Measurements from ENCODE around the gene RFTN2.
A peak's percentile ranks its signal among the peaks of the same experiment; 100 is the strongest.
"Not testable (repeated sequence)": the region's sequence is repeated elsewhere in the genome, so short reads cannot be mapped to it uniquely, and the experiment has no call there.

The RFTN2 gene

GRCh38 chr2:197599285-197599965 lies 76.0 kb downstream of the RFTN2 start:
- DNase-seq, result peak; percentile 21

DNA sequence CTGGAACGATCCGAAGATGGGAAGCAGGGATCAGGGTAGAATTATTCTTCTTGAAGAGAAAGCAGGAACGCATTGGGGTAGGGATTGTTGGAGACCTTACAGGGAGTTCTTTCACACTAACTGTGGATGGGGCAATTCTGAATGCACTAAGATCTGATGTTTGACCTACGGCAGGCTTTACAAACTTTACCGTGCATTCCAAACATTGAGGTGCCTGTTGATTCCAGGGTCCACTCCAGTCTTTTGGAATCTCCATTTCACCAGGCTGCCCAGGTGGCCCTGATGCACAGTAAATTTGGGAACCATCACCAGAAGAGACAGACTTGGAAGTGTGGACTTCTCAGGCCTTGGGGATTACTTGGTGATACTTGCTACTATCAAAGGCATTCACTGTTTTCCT lies 76.9 kb downstream of the RFTN2 start:
- DNase-seq, result no peak

DNA sequence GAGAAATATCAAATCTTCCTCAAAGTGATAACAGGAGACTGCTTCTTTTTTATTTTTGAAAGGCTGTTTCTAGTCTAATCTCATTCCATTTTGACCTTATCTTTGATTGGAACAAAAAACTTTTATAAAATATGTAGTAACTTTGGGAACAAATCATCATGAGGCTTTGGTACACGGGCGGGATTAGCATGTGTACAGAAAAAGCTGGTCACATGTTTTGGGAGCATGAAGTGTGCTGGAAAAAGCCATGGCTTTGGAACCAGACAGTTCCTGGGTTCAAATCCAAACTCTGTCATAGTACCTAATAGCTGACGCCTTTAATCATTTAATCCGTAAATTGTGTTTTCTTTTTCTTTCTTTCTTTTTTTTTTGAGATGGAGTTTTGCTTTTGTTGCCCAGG lies 78.2 kb downstream of the RFTN2 start:
- no peak for DNase-seq

DNA sequence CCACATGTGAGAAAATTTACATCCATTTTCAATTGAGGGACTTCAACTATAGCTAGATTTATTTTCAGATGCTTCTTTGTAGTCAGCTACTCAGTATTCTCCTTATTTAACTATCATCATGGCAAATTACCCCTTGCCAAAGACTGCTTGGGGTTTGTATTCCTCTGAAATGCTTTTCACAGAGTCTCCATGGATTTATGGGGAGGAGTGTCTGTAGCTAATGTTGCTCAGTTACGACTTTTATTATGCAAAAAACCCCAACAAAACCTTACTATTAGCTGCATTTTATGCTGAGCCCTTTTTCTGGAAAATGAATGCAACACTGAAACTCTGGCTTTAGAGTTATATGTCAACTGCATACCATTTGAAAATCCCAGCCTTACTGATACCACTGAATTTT lies 78.6 kb downstream of the RFTN2 start:
- no peak for DNase-seq

DNA sequence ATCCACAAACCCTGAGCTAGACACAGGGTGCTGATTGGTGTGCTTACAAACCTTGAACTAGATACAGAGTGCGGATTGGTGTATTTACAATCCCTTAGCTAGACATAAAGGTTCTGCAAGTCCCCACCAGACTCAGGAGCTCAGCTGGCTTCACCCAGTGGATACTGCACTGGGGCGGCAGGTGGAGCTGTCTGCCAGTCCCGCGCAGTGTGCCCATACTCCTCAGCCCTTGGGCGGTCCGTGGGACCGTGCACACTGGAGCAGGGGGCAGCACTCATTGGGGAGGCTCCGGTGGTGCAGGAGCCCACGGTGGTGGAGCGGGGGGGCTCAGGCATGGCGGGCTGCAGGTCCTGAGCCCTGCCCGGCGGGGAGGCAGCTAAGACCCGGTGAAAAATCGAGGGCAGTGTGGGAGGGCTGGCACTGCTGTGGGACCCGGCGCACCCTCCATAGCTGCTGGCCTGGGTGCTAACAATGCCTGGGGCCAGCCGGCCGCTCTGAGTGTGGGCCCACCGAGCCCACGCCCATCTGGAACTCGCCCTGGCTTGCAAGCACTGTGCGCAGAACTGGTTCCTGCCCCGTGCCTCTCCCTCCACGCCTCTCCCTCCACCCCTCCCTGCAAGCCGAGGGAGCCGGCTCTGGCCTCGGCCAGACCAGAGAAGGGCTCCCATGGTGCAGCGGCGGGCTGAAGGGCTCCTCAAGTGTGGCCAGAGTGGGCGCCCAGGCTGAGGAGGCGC lies 83.9 kb downstream of the RFTN2 start:
- no peak for DNase-seq

- DNase-seq, result not testable (repeated sequence)
These were observed 88.1 kb downstream of the RFTN2 start for GRCh38 chr2:197587255-197587654.

GRCh38 chr2:197580166-197580565 lies 95.2 kb downstream of the RFTN2 start:
- DNase-seq, result not testable (repeated sequence)

DNA sequence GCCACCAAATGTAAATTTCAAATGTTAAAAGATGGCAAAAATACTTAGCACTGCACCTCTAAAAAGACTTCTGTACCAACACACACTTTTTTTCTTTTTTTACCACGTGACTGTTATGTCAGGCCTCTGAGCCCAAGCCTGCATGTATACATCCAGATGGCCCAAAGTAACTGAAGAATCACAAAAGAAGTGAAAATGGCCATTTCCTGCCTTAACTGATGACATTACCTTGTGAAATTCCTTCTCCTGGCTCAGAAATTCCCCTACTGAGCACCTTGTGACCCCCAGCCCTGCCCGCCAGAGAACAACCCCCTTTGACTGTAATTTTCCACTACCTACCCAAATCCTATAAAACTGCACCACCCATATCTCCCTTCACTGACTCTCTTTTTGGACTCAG lies 97.1 kb downstream of the RFTN2 start:
- not testable (repeated sequence) for DNase-seq

GRCh38 chr2:197577446-197577845 lies 97.9 kb downstream of the RFTN2 start:
- no peak for DNase-seq

DNA sequence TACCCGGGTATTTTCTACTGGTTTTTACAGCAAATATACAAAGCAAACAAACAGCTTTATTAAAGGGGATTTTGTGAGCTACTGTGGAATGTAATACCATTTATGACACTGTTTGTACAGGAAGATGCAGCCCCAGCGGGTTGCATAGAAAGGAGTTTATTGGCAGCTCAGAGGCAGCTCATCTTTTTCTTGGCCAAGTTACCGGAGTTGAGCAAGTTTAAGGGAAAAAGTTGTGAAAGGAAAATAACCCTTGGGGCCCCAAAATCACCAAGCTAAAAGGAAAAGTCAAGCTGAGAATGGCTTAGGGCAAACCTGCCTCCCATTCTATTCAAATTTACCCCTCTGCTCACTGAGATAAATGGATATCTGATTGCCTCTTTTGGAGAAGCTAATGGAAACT lies 98.8 kb downstream of the RFTN2 start:
- no peak for DNase-seq

- DNase-seq, result no peak
These were observed 99.4 kb downstream of the RFTN2 start for GRCh38 chr2:197575987-197576386.

- DNase-seq, result no peak
These were observed 101.8 kb downstream of the RFTN2 start for GRCh38 chr2:197573608-197574007.

GRCh38 chr2:197571627-197572271 lies 103.6 kb downstream of the RFTN2 start:
- DNase-seq, result no peak

- no peak for DNase-seq
These were observed 115.2 kb downstream of the RFTN2 start for GRCh38 chr2:197560146-197560665.

GRCh38 chr2:197559681-197560080 lies 115.7 kb downstream of the RFTN2 start:
- DNase-seq, result no peak

GRCh38 chr2:197558393-197558792 lies 117.0 kb downstream of the RFTN2 start:
- DNase-seq, result no peak

- no peak for DNase-seq
These were observed 118.9 kb downstream of the RFTN2 start for GRCh38 chr2:197556456-197556855.

DNA sequence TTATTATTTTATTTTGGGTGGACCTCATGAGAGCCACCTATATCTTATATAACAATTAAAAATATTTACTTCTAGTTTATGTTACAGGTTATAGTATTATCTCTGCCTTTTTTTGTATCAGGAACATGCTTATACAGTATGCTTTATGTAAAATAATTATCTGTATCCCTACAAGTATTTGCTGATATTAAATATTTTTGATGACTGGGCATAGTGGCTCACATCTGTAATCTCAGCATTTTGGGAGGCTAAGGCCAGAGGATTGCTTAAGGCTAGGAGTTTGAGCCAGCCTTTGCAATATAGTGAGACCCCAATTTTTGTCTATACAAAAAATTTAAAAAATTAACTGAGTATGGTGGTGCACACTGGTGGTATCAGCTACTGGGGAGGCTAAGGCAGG lies 119.9 kb downstream of the RFTN2 start:
- no peak for DNase-seq

- not testable (repeated sequence) for DNase-seq
These were observed 124.1 kb downstream of the RFTN2 start for GRCh38 chr2:197551260-197551659.

DNA sequence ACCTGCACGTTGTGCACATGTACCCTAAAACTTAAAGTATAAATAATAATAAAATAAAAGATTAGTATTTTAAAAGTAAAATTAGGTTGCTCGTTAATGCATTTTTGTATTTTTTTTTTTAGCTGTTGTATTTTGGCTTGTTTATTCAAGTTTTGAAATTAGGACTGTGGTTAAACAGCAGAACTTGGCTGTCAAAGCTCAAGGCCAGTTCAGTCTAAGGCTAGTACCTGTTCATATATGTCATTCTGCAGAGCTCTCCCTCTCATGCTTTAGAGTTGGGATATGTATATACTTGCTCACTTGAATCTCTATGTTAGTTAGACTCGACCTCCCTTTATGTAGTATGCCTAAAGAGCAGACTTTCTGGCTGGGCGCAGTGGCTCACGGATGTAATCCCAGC lies 126.8 kb downstream of the RFTN2 start:
- no peak for DNase-seq

- no peak for DNase-seq
These were observed 128.1 kb downstream of the RFTN2 start for GRCh38 chr2:197547163-197547900.

DNA sequence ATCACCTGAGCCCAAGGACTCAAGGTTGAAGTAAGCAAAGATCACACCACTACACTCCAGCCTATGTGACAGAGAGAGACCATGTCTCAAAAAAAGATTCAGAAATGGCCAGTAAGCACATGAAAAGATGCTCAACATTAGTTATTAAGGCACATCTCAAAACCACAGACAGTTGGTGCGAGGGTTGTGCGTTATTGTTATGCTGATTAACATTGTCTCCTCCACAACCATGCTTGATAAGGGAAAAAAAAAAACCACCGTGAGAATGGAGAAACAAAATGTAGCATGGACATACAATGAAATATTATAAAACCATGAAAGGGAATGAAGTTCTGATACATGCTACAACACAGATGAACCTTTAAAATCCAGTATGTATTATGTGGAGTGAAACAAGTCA lies 132.2 kb downstream of the RFTN2 start:
- DNase-seq, result no peak

DNA sequence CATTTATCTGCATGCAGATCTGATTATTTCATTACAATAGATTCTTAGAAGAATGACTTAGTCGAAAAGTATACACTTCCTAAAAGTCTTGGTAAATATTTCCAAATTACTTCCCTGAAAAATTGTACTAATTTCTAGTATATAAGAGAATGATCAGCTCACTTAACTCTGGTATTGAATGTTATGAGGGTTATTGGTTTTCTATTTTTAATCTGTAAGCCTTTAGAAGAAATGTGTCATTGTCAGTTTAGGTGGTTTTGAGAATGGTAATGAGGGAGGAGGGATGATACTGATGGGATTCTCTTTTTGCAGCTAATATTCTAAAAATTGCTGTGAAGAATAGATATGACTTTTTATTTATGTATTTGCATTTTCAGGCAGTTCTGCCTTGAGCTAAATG lies 135.7 kb downstream of the RFTN2 start:
- no peak for DNase-seq
